GM12878 (cell line): ENCODE measurements around the gene SCG3. TPM values are rescaled to one million over a fixed set of nuclear protein-coding genes. Genes with fewer than 3 reads are reported as not detected.

Source experiments
- ATAC-seq: fragments of 200-7000 bp; cut with Tn5 transposase; 3 replicates; pipeline ENCODE4 v1.9.1; 2020; ENCODE audit warnings: mild to moderate bottlenecking, moderate library complexity
- BruUV-seq: library from RNA; stranded (reverse); fragments of 400-500 nt; replicated peaks from 2 replicates; lab custom pipeline; 2021; lab: Mats Ljungman, UMichigan
- CTCF ChIA-PET: fragments of 300-600 bp; sonication (Branson Sonifier 250); formaldehyde crosslinking; extraction: SDS; loops from one replicate; lab custom pipeline; 2021; ENCODE audit warnings: inconsistent platforms; lab: Yijun Ruan, JAX
- POLR2A ChIA-PET: fragments of 350-600 bp; formaldehyde crosslinking; extraction: SDS; loops from one replicate; lab custom pipeline; 2021; ENCODE audit warnings: inconsistent platforms; lab: Charles Lee
- RAD21 ChIA-PET: fragments of 300-600 bp; sonication (Branson Sonifier 250); formaldehyde crosslinking; loops from one replicate; lab custom pipeline; 2023; ENCODE audit warnings: antibody characterized with exemption; ENCODE audit not compliant: unreplicated experiment; lab: Charles Lee
- SMC1A ChIA-PET: fragments of 300-600 bp; sonication (Branson Sonifier 250); formaldehyde crosslinking; loops from one replicate; lab custom pipeline; 2023; ENCODE audit not compliant: unreplicated experiment, uncharacterized antibody; lab: Charles Lee
- DNase-seq: peaks from one replicate; pipeline ENCODE4 v3.0.0-alpha.2; 2011; ENCODE audit warnings: low read depth, low spot score
- FAIRE-seq: peaks from 3 replicates; lab custom pipeline; 2011; peaks lifted over from hg19 to GRCh38; lab: Jason Lieb, UNC
- H2AFZ ChIP-seq: 2 replicates; pipeline ENCODE4 v1.6.0; 2011; ENCODE audit warnings: low read depth, low read length, control low read depth; ENCODE audit not compliant: control insufficient read depth
- H3K27ac ChIP-seq: 2 replicates; pipeline ENCODE4 v1.5.1; 2011; ENCODE audit warnings: control low read depth; ENCODE audit not compliant: control insufficient read depth, insufficient read depth
- H3K27me3 ChIP-seq, 2 experiments: replicated peaks in 1 of 2; 2 replicates each; pipeline versions ENCODE4 v1.6.0 to v1.6.1; 2011; ENCODE audit warnings: low read length in 1 of 2; ENCODE audit not compliant: control insufficient read depth in 2 of 2, insufficient read depth in 2 of 2
- H3K36me3 ChIP-seq, 2 experiments: 2 replicates each; pipeline ENCODE4 v1.5.1; 2011; ENCODE audit warnings: low read length in 1 of 2; ENCODE audit not compliant: control insufficient read depth in 2 of 2, insufficient read depth in 2 of 2
- H3K4me1 ChIP-seq: 2 replicates; pipeline ENCODE4 v1.6.1; 2011; ENCODE audit warnings: mild to moderate bottlenecking, low read length, moderate library complexity, mixed read lengths; ENCODE audit not compliant: control insufficient read depth, insufficient read depth
- H3K4me2 ChIP-seq: 2 replicates; pipeline ENCODE4 v1.6.0; 2011; ENCODE audit warnings: control low read depth; ENCODE audit not compliant: control insufficient read depth, insufficient read depth
- H3K4me3 ChIP-seq: fragments of 200-600 bp; sonication (generic); 2 replicates; pipeline ENCODE4 v1.5.1; 2016
- H3K79me2 ChIP-seq: 2 replicates; pipeline ENCODE4 v1.6.0; 2011; ENCODE audit warnings: low read length; ENCODE audit not compliant: control insufficient read depth, insufficient read depth
- H3K9ac ChIP-seq: 2 replicates; pipeline ENCODE4 v1.8.0; 2011; ENCODE audit warnings: low read length, control low read depth, mixed read lengths; ENCODE audit not compliant: control insufficient read depth, insufficient read depth
- H3K9me3 ChIP-seq: replicated peaks from 3 replicates; pipeline ENCODE4 v1.5.1; 2011; ENCODE audit warnings: mild to moderate bottlenecking, low read length; ENCODE audit not compliant: control insufficient read depth, insufficient read depth
- H4K20me1 ChIP-seq: 2 replicates; pipeline ENCODE4 v1.6.0; 2011; ENCODE audit not compliant: control insufficient read depth, insufficient read depth
- CUX1 ChIP-seq: IDR thresholded peaks from 2 replicates; pipeline ENCODE4 v1.6.1; 2012; ENCODE audit warnings: improper control_type of control experiment, low read depth, low read length; ENCODE audit not compliant: insufficient replicate concordance
- REST ChIP-seq: IDR thresholded peaks from 2 replicates; pipeline ENCODE4 v1.6.1; 2012; ENCODE audit warnings: mild to moderate bottlenecking, low read depth, low read length
- whole genome bisulfite sequencing: methylation state at CpG from one replicate; pipeline ENCODE4 v1.1.6; 2016; ENCODE audit warnings: low lambda C conversion rate; ENCODE audit not compliant: insufficient replicate concordance, insufficient coverage; ENCODE audit errors: missing lambda C conversion rate; 5-methylcytosine and 5-hydroxymethylcytosine counted together
- in situ Hi-C: fragments of 300-500 bp; cut with MboI; formaldehyde crosslinking; loops from 9 replicates; pipeline ENCODE4 v1.14.3; 2018; ENCODE audit warnings: mixed read lengths
- intact Hi-C: fragments of 100-400 bp; cut with micrococcal nuclease; formaldehyde crosslinking; loops from one replicate; pipeline ENCODE4 v1.14.2; 2022; ENCODE audit not compliant: unreplicated experiment
- polyA plus RNA-seq, 11 experiments: library from polyadenylated mRNA; depleted of rRNA in 4 of 11; unstranded in 6 of 11; stranded (reverse) in 5 of 11; fragments of >200 nt; fragmentation: Nextera tagmentation in 4 of 11; fragmentation: Illumina TruSeq in 1 of 11; extraction: Ambion mirVana in 4 of 11; extraction: Trizol in 1 of 11; gene quantifications; 1 replicate in 1 of 11; 2 replicates in 10 of 11; pipeline versions ENCODE4 v1.2.1 to v1.2.3, GENCODE V29; 2011 to 2016; ENCODE audit warnings: inconsistent platforms in 2 of 11, missing spikeins in 2 of 11, low read depth in 1 of 11
- total RNA-seq, 4 experiments: library from RNA; depleted of rRNA in 3 of 4; stranded (reverse); fragments of >200 nt in 3 of 4; fragmentation: Illumina TruSeq in 1 of 4; extraction: Trizol in 1 of 4; gene quantifications; 2 replicates each; pipeline versions ENCODE4 v1.2.1 to v1.2.3, GENCODE V29; 2013 to 2021

The SCG3 gene
- total and polyA plus RNA-seq, 10 of the 15 experiments (the other 5 are each of a cell fraction or from before 2014, with no cell fraction given): 0.03 to 0.15 (median 0.04) TPM; not detected in 7

DNA sequence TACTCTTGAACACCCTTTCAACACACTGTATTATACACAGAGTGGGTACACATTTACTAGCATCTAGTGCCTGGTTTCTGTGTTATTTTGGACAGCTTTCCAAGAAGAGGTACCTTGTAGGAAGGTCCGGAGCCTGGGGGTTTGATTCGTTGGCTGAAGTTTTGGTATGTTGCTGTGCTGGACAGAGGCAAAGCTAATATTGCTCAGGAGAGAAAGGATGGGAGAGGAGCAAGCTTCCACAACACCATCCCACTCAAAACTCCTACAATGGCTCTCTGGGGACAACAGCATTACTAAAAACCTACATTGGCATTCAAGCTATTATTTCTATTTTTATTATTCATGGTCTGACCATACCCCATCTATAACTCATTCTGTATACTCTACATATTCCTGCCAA lies 57.2 kb downstream of the SCG3 start:
- Histone ChIP-seq H3K79me2 (peaks cover 46% of the 10 kb centered on the region), H3K36me3 (no peaks in the 10 kb centered on the region), H3K27ac (no peak overlapping the region), H3K4me3 (peak overlapping the region; percentile 77; the same call in 1 of the 2 replicates), H2AFZ (peak overlapping the region; percentile 73; the same call in 1 of the 2 replicates), H3K27me3 (no peaks in the 10 kb centered on the region), H4K20me1 (no peaks in the 10 kb centered on the region), H3K4me2 (peak overlapping the region; percentile 83; the same call in 1 of the 2 replicates), H3K9ac (no peak overlapping the region), H3K9me3 (no peaks in the 10 kb centered on the region), H3K4me1 (peaks cover 16% of the 10 kb centered on the region)
- no peak for DNase-seq
- CTCF ChIA-PET: interaction anchor here (0.6 to 10.1 kb wide), 5 partner anchors 19 to 291 kb away, joined by 3 to 136 read pairs (median 4); no protein-coding TSS in a partner anchor
- in situ Hi-C loops (no loop called here), intact Hi-C loops (loop anchor here (5.0 to 10.0 kb wide), 3 partner anchors 114 to 366 kb away; partner anchors contain the start of gene DMXL2)
- SMC1A ChIA-PET: interaction anchor here (0.6 to 5.2 kb wide), 9 partner anchors 11 to 118 kb away, joined by 3 to 45 read pairs (median 3); no protein-coding TSS in a partner anchor
- no peak for ATAC-seq
- no peak for FAIRE-seq
- RAD21 ChIA-PET: interaction anchor here (0.6 to 5.5 kb wide), 7 partner anchors 12 to 197 kb away, joined by 3 to 33 read pairs (median 4); no protein-coding TSS in a partner anchor
- WGBS: 94% methylated on average over 2 of the region's 2 CpGs
- POLR2A ChIA-PET: interaction anchor here (0.6 to 1.9 kb wide), 3 partner anchors 12 to 16 kb away, joined by 3 to 6 read pairs (median 3); no protein-coding TSS in a partner anchor
- BruUV-seq: no TSS peak
- TF ChIP-seq REST (peak; percentile 61), CUX1 (no peak)
